Endodermal cell (in vitro differentiated cells): ENCODE data around the gene ACHE. TPM values are rescaled to one million over a fixed set of nuclear protein-coding genes. Genes with fewer than 3 reads are reported as not detected.
A peak's percentile ranks its signal among the peaks of the same experiment; 100 is the strongest.

Experiments
- DNase-seq: peaks from one replicate; pipeline ENCODE4 v3.0.0-alpha.2; 2017
- H3K27ac ChIP-seq: 2 replicates; pipeline ENCODE4 v1.5.1; 2013; ENCODE audit warnings: mild to moderate bottlenecking, low read depth, low read length, moderate library complexity
- H3K27me3 ChIP-seq: 2 replicates; pipeline ENCODE4 v1.6.1; 2013; ENCODE audit warnings: mild to moderate bottlenecking, low read length, moderate library complexity; ENCODE audit not compliant: insufficient read depth, control insufficient read depth, poor library complexity, severe bottlenecking
- H3K36me3 ChIP-seq: 2 replicates; pipeline ENCODE4 v1.7.0; 2013; ENCODE audit warnings: mild to moderate bottlenecking, low read length, moderate library complexity; ENCODE audit not compliant: control insufficient read depth, insufficient read depth
- H3K4me1 ChIP-seq: one replicate; pipeline ENCODE4 v1.7.0; 2013; ENCODE audit warnings: low read length; ENCODE audit not compliant: control insufficient read depth, insufficient read depth
- H3K4me3 ChIP-seq: 2 replicates; pipeline ENCODE4 v1.5.1; 2013; ENCODE audit warnings: mild to moderate bottlenecking, low read length, moderate library complexity
- H3K9ac ChIP-seq: 2 replicates; pipeline ENCODE4 v1.6.1; 2013; ENCODE audit warnings: mild to moderate bottlenecking, low read length, moderate library complexity; ENCODE audit not compliant: poor library complexity, severe bottlenecking; ENCODE audit errors: extremely low read depth
- H3K9me3 ChIP-seq: 2 replicates; pipeline ENCODE4 v1.6.1; 2013; ENCODE audit warnings: mild to moderate bottlenecking, low read length, moderate library complexity; ENCODE audit not compliant: control insufficient read depth
- H3K27ac Mint-ChIP-seq: 2 replicates; pipeline ENCODE4 v1.8.0; 2020; ENCODE audit warnings: mixed read lengths
- H3K27me3 Mint-ChIP-seq: 2 replicates; pipeline ENCODE4 v1.8.0; 2021; ENCODE audit warnings: mild to moderate bottlenecking, mixed read lengths; ENCODE audit not compliant: insufficient read depth
- H3K36me3 Mint-ChIP-seq: 2 replicates; pipeline ENCODE4 v1.8.0; 2020; ENCODE audit warnings: low read depth, mixed read lengths
- H3K4me1 Mint-ChIP-seq: 2 replicates; pipeline ENCODE4 v1.8.0; 2020; ENCODE audit warnings: mixed read lengths
- H3K4me3 Mint-ChIP-seq: 2 replicates; pipeline ENCODE4 v1.8.0; 2020; ENCODE audit warnings: mild to moderate bottlenecking, moderate library complexity, mixed read lengths
- H3K9me3 Mint-ChIP-seq: 2 replicates; pipeline ENCODE4 v1.8.0; 2020; ENCODE audit warnings: mild to moderate bottlenecking, mixed read lengths
- WGBS, 2 experiments: methylation state at CpG; one replicate each; pipeline versions ENCODE4 v1.1.5 to v1.1.7; 2013; ENCODE audit warnings: missing lambda C conversion rate in 2 of 2, mixed read lengths in 1 of 2; ENCODE audit not compliant: insufficient coverage in 1 of 2, insufficient read length in 1 of 2; 5-methylcytosine and 5-hydroxymethylcytosine counted together
- total RNA-seq, 2 donors: library from RNA; stranded (reverse); fragmentation: NEBNext Ultra II Directional in 1 of 2; extraction: Animal tissue kit (Norgen Biotek cat#: 25700) in 1 of 2; gene quantifications; 2 replicates in 1 of 2; 3 replicates in 1 of 2; pipeline ENCODE4 v1.2.1, GENCODE V29; 2021
- TF ChIP-seq, protein P1 (sequence below): fragments of 200-600 bp; sonication (generic); conservative IDR thresholded peaks from 2 replicates; pipeline ENCODE4 v1.5.0; 2021; ENCODE audit warnings: antibody characterized with exemption, mild to moderate bottlenecking

ACHE gene
- total RNA-seq, 2 donors from 2014 or later = 2.6 to 13.7 TPM

- Mint-ChIP-seq H3K36me3 (peaks cover 44% of the 10 kb centered on the region), H3K4me3 (peak within 1 kb of the TSS; percentile 88), H3K27me3 (no peaks in the 10 kb centered on the region), H3K9me3 (no peaks in the 10 kb centered on the region), H3K27ac (peak within 1 kb of the TSS; percentile 99), H3K4me1 (peaks cover 13% of the 10 kb centered on the region)
- no peaks in the 10 kb centered on the region for H3K27me3 ChIP-seq
- peak; percentile 95 for DNase-seq
- peaks cover 5% of the 10 kb centered on the region for H3K4me1 ChIP-seq
- peaks cover 30% of the 10 kb centered on the region for H3K36me3 ChIP-seq
- TF ChIP-seq, protein P1, sequence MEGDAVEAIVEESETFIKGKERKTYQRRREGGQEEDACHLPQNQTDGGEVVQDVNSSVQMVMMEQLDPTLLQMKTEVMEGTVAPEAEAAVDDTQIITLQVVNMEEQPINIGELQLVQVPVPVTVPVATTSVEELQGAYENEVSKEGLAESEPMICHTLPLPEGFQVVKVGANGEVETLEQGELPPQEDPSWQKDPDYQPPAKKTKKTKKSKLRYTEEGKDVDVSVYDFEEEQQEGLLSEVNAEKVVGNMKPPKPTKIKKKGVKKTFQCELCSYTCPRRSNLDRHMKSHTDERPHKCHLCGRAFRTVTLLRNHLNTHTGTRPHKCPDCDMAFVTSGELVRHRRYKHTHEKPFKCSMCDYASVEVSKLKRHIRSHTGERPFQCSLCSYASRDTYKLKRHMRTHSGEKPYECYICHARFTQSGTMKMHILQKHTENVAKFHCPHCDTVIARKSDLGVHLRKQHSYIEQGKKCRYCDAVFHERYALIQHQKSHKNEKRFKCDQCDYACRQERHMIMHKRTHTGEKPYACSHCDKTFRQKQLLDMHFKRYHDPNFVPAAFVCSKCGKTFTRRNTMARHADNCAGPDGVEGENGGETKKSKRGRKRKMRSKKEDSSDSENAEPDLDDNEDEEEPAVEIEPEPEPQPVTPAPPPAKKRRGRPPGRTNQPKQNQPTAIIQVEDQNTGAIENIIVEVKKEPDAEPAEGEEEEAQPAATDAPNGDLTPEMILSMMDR = no peak
- H3K9ac ChIP-seq = peak within 1 kb of the TSS; percentile 100
- no peaks in the 10 kb centered on the region for H3K9me3 ChIP-seq
- 1% methylated on average over 11 to 39 of the region's 42 CpGs for WGBS, 2 experiments
- H3K4me3 ChIP-seq = peak within 1 kb of the TSS; percentile 92
- peak within 1 kb of the TSS; percentile 82 for H3K27ac ChIP-seq
These were observed 28.5 kb downstream of the ACHE start, which contains the start of gene TRIP6 for GRCh38 chr7:100867040-100867775. TSS of gene TRIP6 (plus strand) at chr7:100867387. CDS start at chr7:100867498, 111 bp downstream.

- DNase-seq = no peak
- 61% methylated on average over 5 of the region's 5 CpGs; no CpG with 5 or more reads in 1 of the 2 experiments for WGBS, 2 experiments
- H3K27ac Mint-ChIP-seq = peak overlapping the region; percentile 99
- Histone ChIP-seq H3K4me3 (peak overlapping the region; percentile 92), H3K4me1 (peaks cover 5% of the 10 kb centered on the region), H3K9ac (peak overlapping the region; percentile 100), H3K27me3 (no peaks in the 10 kb centered on the region), H3K27ac (peak overlapping the region; percentile 82), H3K36me3 (peaks cover 27% of the 10 kb centered on the region), H3K9me3 (no peaks in the 10 kb centered on the region)
- peaks cover 46% of the 10 kb centered on the region for H3K36me3 Mint-ChIP-seq
- peak overlapping the region; percentile 88 for H3K4me3 Mint-ChIP-seq
- no peaks in the 10 kb centered on the region for H3K27me3 Mint-ChIP-seq
- peaks cover 13% of the 10 kb centered on the region for H3K4me1 Mint-ChIP-seq
- TF ChIP-seq, protein P1 = no peak
- H3K9me3 Mint-ChIP-seq = no peaks in the 10 kb centered on the region
These were observed 29.0 kb downstream of the ACHE start for GRCh38 chr7:100866729-100867039.

DNA sequence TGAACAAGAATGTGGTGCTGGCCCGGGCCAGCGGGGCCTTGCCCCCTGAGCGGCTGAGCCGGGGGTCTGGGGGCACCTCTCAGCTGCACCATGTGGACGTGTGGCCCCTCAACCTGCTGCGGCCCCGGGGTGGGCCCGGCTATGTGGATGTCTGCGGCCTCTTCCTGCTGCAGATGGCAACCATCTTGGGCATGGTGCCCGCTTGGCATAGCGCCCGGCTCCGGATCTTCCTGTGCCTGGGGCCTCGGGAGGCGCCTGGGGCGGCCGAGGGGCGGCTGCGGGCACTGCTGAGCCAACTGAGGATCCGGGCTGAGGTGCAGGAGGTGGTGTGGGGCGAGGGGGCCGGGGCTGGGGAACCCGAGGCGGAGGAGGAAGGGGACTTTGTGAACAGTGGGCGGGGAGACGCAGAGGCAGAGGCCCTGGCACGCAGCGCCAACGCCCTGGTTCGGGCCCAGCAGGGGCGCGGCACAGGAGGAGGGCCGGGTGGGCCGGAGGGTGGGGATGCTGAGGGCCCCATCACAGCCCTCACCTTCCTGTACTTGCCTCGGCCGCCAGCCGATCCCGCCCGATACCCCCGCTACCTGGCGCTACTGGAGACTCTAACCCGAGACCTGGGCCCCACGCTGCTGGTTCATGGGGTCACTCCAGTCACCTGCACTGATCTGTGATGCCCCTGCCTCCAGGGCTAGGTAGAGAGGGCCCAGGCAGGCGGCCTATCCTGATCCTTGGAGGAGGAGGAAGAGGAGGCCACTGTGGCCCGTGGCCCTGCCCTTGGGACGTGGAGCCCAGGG lies 29.6 kb downstream of the ACHE start:
- DNase-seq = peak; percentile 66
- TF ChIP-seq, protein P1 = no peak
- no peak overlapping the region for H3K27ac ChIP-seq
- peak overlapping the region; percentile 100 for H3K9ac ChIP-seq
- peaks cover 5% of the 10 kb centered on the region for H3K4me1 ChIP-seq
- H3K27me3 ChIP-seq = no peaks in the 10 kb centered on the region
- Mint-ChIP-seq H3K27ac (peak overlapping the region; percentile 99), H3K9me3 (no peaks in the 10 kb centered on the region), H3K27me3 (no peaks in the 10 kb centered on the region), H3K36me3 (peaks cover 43% of the 10 kb centered on the region), H3K4me1 (peaks cover 13% of the 10 kb centered on the region), H3K4me3 (peak overlapping the region; percentile 88)
- 96% methylated on average over 13 to 46 of the region's 46 CpGs for WGBS, 2 experiments
- no peaks in the 10 kb centered on the region for H3K9me3 ChIP-seq
- H3K36me3 ChIP-seq = peaks cover 21% of the 10 kb centered on the region
- H3K4me3 ChIP-seq = no peak overlapping the region
